ENCODE data around the gene CHTF18.
"Not testable (repeated sequence)": the region's sequence is repeated elsewhere in the genome, so short reads cannot be mapped to it uniquely, and the experiment has no call there.

CHTF18 gene

DNA sequence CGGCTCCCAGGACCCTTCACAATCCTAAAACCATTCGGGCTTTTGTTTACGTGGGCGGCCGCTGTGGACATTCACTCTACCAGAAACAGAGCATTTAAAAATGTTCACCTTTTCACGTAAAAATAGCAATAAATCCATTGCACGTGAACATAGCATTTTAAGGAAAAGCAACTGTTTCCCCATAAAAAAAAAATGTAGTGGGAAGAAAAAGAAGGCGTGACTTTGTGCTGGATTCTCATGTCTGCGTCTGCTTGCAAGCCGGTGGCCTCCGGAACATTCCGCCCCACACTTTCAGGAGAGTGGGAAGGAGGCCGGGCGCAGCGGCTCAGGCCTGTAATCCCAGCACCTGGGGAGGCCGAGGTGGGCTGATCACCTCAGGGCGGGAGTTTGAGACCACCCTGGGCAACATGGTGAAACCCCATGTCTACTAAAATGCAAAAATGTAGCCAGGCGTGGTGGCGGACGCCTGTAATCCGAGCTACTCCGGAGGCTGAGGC lies 25.5 kb downstream of the CHTF18 start:
- no peak for DNase-seq

DNA sequence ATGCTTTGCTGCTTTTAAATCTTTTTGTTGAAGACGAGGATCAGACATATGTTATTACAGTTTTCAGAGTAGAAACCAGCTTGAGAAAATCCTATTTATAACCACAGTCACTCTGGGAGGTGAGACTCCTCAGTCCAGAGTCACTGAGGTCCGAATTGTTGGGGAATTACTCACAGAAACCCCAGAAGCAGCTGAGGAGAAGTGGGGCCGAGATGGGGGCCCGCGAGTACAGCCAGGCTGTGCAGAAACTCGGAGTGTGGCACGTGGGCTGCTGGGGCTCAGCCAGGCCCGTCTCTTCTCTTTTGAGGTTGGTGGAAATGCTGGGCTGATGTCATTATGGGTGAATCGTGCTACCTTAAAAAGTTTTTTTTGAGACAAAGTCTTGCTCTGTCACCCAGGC lies 26.6 kb downstream of the CHTF18 start:
- no peak for DNase-seq

DNA sequence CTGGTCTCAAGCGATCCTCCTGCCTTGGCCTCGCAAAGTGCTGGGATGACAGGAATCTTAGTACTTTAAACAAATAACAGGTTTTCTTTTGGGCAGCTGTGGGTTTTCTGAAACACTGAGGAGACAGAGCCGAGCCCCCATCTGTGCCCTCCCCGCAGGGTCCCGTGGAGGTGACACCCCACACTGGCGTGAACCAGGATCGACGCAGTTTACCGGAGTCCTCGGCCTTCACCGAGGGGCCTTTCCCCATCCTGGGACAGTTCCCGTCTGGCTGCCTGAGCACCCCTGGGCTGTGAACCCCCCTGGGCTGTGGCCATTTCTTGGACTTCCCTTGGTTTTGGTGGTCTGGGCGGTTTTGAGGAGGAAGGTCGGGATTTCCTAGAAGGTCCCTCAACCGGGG lies 27.4 kb downstream of the CHTF18 start:
- no peak for DNase-seq

DNA sequence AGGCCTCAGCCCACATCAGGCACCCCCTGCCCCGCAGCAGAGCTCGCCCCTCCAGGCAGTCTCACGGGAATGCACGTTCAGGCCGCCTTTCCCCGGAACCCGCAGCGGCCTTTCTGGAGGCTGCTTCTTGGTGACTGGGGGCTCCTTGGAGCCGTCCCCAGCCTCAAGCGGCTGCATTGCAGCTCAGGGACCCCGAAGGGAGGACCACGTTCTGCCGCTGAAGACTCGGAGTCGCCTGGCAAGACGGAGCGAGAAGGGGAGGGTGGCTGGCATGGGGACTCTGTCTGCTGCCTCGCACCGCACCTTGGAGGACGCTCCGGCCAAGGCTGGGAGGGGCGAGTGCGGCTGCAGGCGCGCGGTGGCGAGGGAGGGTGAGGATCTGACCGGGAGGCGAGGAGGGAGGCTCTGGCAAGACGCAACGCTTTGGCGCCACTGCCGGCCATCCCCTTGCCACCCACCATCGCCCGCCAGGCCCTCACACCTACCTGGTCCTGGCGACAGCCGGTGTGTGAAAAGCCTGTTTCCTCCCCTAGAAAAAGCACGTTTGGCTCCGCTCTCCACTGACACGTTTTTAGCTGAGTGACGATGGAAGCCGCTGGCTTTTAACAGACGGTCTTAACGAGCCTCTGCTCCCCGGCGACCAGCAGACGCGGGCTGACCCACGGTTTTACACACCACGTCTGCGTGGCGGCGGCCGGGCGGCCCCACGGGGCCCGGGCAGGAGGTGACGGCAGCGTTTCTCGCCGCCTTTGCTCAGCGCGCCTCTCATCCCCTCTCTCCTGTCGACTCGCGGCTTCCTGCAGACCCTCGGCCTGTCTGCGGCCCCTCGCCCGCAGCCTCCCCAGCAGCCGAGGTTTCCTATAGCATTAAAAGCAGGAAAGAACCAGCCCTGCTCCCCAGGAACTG lies 28.8 kb downstream of the CHTF18 start:
- no peak for DNase-seq

DNA sequence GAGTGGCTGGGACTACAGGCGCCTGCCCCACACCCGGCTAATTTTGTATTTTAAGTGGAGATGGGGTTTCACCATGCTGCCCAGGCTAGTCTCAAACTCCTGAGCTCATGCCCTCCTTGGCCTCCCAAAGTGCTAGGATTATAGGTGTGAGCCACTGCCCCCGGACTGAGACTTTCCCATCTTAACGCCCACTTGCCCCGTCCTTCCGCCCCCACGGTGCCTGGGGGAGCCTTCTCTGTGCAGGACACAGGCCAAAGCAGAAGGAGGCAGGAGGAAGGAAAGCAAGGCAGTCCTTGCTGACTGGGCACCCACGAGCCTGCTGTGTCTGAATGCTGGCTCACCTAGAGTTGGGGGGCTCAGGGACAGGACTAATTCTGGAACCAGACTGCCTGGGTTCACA lies 29.7 kb downstream of the CHTF18 start:
- no peak for DNase-seq

DNA sequence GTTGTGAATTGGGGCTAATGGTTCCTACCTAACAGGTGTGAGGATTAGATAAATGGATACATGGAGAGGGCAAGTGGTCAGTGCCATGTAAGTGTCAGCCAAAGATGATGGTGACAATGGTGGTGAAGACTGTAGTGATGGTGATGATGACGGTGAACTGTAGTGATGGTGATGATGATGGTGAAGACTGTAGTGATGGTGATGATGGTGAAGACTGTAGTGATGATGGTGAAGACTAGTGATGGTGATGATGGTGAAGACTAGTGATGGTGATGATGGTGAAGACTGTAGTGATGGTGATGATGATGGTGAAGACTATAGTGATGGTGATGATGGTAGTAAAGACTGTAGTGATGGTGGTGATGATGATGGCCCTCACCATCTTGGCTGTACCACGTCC lies 30.2 kb downstream of the CHTF18 start:
- no peak for DNase-seq

DNA sequence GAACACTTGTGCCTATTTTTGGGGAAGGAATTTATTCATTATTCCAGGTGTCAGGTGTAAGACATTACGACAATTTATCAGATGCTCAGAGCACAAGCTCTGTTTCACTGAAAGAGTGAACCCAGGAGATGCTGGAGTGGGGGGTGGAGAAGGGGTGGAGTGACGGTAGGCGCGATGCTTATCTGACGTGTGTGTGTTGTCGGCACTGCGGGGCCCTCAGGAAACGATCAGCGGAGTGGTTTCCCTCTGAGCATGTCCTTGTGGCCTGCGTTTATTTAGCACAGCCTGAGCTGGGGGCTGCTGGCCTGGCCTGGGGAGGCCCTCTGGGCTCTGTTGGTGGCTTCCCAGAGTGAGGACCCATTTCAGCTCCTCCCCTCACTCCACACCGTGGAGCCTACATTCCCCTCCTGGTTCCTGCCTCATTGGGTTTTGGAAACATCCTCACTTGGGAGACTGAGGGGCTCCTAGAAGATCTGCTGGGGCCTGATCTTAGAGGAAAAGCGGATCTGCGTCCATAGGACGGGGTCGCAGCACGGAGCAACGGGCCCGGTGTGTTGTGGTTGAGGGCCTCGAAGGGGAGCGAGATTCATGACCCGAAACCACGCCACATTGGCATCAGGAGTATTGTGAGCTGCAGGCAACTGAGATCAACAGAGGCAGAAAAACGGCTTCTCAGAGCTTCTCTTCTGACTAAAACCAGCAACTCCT lies 31.1 kb downstream of the CHTF18 start:
- DNase-seq = no peak

DNA sequence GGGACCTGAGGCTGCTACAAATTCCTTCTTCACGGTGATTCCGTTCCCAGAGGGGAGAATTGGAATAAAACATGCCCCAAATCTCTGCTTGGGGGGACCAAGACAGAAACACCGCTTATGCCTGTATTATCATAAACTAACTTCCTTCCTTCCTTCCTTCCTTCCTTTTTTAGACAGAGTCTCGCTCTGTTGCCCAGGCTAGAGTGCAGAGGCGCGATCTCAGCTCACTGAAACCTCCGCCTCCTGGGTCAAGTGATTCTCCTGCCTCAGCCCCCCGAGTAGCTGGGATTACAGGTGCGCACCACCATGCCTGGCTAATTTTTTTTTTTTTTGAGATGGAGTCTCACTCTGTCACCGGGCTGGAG lies 31.6 kb downstream of the CHTF18 start:
- not testable (repeated sequence) for DNase-seq

DNA sequence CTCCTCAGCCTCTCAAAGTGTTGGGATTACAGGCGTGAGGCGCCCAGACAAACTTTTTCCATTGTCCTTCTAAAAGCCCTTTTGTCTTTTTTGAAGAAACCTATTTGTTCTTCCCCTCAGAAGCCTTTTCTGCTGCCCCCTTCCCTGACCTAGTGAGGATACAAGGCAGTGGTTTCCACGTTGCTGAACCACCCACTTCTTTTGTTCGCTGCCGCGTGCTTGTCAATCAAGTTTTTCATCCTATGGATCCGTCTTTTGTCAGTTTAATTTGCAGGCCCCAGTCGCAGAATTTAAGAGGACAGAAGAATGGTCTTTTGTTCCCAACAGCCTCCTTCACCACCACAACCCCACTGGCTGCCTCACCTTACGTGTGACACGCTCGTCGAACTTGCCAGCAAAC lies 32.3 kb downstream of the CHTF18 start:
- DNase-seq = no peak

DNA sequence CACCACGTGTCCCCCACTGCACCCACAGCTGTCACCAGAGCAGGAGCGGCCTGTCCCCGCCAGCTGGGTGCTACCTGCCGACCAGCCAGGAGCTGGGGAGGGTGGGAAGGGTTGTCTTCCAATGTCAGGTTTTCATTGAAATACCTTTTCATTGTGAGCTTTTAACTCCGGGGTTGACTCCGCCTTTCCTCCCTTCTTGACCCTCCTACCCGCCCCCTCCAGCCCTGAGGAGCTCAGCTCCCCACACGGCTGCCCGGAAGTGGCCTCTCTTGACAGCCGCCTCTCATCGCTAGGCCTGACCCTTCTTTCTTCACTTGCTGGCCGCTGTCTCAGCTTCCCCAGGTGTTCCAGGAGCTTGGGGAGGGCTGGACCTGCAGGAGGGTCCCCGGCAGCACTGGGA lies 33.3 kb downstream of the CHTF18 start:
- DNase-seq = no peak

DNA sequence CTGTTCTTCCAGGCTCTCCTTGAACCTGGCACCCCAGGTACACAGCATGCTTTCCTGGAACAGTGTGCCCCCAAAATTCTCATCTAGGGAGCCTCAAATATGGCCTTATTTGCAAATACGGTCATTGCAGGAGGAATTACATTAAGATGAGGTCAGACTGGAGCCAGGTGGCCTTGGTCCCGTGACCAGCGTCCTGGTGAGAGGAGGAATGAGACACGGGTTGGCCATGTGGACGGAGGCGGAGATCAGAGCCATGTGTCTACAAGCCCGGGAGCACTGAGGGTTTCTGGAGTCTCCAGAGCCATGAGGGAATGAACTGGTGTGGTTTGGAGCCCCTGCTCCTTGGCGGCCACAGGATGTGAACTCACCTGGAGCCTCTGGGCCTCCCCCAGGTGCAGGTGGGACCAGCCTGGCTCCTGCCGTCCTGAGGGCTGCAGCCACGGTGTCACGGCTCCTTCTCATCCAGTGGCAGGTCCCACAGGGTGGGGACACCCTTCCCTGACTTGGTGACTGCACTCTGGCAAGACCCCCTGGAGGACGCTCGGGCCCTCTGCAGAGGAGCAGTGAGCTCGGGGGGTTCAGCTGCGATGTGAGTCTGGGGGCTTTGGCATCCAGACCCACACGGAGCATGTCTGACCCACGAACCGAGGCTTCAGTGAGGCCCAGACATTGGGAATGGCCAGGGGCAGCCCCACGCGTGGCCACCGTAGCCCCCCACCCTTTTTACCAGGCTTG lies 33.9 kb downstream of the CHTF18 start:
- DNase-seq = no peak

DNA sequence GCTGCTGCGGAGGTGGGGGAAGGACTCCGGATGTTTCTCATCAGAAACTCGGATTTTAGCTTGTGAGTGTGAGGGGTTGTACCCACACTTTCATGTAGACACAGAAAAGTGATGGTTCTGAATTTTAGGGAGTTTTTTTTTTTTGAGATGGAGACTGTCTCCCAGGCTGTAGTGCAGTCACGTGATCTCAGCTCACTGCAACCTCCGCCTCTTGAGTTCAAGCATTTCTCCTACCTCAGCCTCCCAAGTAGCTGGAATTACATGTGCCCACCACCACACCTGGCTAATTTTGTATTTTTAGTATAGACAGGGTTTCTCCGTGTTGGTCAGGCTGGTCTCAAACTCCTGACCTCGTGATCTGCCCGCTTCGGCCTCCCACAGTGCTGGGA lies 34.5 kb downstream of the CHTF18 start:
- DNase-seq = no peak

DNA sequence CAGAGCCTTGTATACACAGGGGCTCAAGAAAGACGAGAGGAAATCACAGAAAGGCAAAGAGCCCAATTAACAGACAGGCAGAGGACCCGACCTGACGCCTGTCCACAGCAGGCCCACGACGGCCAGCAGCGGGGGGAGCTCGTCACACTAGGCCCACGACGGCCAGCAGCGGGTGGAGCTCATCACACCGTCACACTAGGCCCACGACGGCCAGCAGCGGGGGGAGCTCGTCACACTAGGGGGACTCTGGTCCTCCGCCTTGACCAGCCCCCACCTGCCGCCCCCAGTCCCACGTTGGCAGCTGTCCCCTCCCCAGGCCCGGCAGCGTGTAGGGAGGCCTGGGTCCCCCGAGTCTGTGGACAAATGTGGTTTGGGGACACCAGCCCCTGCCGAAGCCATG lies 35.8 kb downstream of the CHTF18 start:
- no peak for DNase-seq

DNA sequence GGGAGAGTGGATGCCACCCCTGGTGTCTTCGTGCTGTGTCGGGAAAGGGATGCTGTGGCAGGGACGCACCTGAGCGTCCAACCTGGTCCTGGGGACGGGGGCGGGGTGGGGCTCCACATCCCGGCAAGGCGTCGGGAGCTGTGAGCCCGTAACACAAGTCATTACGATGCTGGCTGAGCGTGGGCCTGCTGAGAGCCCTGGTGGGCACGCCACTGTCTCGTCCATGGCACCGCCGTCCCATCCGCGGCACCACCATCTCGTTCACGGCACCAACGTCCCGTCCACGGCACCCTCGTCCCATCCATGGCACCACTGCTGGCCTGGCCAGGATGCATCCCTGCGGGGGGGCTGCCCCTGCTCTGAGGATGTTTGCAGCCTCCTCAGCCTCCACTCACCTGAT lies 36.2 kb downstream of the CHTF18 start:
- DNase-seq = no peak

DNA sequence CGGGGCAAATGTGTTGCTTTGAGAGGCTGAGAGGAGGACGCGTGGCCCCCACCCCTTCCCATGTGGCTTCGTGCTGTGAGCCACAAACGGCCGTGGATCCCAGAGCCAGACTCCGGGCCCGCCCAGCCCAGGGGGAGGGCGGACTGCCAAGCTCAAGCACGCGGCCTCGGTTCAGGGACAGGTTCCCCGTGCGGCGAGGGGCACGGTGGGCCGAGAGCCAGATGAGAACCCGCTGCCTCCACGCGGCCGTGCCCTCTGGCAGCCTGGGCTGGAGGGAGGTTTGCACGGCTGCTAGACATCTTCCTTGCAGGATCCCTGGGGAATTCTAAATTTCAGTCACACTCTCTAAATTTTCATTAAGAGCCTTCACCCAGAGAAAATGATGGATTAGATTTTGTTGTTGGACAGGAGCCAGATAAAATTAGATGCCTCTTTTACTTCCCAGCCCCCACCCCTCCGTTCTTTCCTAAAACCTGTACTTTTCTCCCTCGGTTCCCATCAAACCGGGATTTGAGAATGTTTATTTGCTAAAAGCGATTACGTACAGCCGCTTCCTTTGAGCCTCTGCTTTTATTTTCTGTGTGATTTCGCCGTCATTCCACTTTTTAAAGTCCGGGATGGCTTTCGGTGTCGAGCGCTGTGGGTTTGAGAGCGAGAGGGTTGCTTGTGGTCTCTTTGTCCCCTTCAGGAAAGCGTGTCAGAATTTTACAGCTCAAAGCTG lies 37.1 kb downstream of the CHTF18 start:
- no peak for DNase-seq

DNA sequence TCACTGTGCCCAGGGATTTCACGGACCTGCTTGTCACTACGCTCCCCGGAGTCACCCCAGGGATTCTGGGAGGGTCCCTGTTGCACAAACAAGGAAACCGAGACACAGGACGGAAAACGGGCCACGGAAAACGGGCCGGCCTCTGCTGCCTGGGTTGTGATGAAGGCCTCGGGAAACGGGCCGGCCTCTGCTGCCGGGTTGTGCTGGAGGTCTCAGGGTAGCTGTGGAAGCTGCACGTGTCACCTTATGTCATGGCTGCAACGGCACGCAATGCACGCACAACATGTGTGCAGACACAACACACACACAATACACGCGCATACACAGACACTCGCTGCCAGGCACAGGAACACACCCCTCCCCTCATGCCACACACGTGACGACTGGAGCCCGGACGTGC lies 39.1 kb downstream of the CHTF18 start:
- no peak for DNase-seq

DNA sequence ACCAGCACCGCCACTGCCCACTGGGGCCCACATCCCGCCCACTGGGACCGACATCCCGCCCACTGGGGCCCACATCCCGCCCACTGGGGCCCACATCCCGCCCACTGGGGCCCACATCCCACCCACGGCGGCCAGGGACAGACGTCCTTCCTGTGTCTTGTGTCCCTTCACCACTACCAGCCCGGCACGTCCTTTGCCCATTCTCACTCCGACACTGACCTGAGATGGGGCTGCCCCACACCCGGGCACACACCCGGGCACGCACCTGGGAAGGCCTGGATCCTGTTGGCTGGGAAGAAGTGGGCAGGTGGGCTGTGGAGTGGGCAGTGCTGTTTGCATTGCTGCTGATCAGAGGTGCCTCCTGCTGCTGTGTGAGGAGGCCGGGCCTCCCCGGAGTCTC lies 40.5 kb downstream of the CHTF18 start:
- DNase-seq = no peak

DNA sequence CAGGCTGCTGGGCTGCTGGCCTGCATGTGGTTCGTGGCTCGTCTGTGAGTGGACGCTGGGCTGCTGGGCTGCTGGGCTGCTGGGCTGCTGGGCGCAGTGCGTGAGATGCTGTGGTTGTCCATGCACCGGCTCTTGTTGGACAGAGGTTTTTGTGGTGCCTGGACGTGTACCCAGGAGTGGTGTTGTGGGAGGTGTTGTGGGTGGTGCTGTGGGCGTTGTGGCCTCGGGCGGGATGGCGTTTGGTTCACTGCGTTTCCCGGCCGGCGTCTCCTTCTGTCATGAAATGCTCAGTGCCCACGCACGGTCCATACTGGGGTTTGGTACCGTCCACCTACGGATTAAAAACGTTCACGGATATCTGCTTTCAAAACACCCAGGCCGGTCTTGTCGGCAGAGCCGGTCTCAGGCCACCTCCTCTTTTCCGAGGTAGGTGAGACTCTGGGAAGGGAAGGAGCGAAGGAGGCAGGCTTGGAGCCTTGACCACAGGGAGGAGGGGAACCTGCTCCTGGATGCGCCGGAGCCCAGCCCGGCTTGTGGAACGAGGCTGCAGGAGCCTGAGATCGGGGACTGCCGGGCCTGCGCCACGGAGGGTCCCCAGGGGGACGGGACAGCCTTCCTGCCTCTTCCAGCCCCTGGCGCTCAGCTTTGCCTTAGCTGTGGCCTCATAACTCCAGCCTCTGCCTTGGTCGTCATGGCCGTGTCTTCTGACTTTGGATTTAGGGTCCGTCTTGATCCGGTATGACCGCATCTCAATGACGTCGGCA lies 41.9 kb downstream of the CHTF18 start:
- DNase-seq = no peak

DNA sequence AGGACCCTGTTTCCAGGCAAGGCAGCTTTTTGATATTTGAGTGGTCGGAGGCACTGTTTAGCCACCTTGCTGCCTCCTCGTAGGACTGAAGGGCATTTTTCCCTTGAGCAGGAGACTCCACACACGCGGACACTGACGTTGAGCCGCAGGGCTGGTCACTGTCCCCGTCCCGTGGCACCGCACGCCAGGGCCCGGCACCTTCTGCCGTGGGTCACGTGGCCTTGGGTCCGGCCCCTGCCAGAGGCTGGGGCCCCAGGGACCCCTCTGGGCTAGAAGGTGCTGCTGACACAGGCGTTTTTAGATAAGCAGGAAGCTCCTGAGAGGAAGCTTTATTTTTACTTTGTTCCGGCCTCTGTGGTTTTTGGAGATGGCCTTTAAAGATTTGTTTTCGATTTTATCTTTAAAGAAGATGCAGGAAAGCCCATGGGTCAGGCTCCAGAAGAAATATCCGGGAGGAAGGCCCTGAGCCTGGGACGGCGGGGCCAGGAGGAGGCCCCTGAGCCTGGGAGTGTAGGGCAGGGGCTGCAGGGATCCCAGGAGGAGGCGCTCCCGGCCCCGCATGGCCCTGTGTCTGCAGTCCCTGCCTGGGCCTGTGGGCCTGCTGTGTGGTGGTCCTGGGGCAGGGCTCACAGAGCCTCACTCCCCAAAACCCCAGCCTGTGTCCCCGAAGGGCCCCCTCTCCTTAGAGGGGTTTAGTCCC lies 42.6 kb downstream of the CHTF18 start:
- no peak for DNase-seq

DNA sequence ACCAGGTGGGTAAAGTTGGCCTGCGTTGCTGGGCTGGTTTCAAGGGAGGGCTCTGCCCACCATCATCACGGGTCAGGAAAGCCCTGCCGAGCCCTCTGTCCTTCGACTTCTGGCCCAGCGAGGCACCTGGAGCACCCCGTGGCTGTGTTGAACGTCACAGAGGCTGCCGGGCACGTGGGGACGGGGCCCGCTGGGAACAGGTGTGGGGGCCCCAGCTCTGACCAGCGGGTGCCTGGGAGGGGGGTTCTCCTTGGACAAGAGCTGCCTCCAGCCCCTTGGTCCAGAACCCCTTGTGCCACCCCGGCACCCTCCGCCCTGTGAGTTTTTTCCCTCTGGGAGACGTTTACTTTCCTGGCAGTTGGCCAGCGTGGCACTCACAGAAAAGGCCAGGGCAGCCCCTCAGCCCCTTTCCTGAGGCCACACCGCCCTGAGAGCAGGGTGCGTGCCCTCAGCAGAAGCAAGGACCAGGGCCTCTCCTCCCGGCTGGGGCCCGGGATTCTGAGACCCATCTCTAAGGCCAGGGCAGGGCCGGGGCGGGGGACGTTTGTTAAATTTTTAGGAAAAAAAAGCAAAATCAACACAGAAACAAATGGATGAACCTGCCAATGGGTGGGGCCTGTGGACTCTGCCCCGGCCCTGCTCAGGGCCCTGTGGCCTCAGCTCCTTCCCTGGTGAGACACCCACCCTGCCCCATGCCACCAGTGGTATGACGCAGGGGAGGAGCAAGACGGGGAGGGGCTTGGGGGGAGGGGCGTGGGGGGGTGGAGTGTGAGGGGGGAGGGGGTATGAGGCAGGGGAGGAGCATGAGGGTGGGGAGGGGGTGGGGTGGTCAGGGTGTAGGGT lies 43.4 kb downstream of the CHTF18 start:
- DNase-seq = no peak

Measured in NCI-H1694 (cell line).